Tibial nerve (tissue), 4 donors: ENCODE results near the gene POU6F2.

ENCODE experiments used
- EP300 ChIP-seq, 2 donors: sonication (generic); formaldehyde crosslinking; IDR thresholded peaks; one replicate each; pipeline ENCODE4 v1.6.1; 2017; ENCODE audit warnings: antibody characterized with exemption in 2 of 2, mild to moderate bottlenecking in 1 of 2
- TF ChIP-seq, protein P1 (sequence below), 5 experiments: fragments of 200-600 bp in 3 of 5; fragments of 450-650 bp in 2 of 5; sonication (generic) in 3 of 5; IDR thresholded peaks; one replicate each; pipeline ENCODE4 v1.5.1; 2016 to 2019; ENCODE audit warnings: antibody characterized with exemption in 5 of 5, mild to moderate bottlenecking in 3 of 5, moderate library complexity in 2 of 5

GRCh38 chr7:39128287-39128843, 150.7 kb downstream of the POU6F2 start:
- no peak for TF ChIP-seq EP300 (IDR thresholded peaks at IDR 0.05)
- TF ChIP-seq, protein P1, sequence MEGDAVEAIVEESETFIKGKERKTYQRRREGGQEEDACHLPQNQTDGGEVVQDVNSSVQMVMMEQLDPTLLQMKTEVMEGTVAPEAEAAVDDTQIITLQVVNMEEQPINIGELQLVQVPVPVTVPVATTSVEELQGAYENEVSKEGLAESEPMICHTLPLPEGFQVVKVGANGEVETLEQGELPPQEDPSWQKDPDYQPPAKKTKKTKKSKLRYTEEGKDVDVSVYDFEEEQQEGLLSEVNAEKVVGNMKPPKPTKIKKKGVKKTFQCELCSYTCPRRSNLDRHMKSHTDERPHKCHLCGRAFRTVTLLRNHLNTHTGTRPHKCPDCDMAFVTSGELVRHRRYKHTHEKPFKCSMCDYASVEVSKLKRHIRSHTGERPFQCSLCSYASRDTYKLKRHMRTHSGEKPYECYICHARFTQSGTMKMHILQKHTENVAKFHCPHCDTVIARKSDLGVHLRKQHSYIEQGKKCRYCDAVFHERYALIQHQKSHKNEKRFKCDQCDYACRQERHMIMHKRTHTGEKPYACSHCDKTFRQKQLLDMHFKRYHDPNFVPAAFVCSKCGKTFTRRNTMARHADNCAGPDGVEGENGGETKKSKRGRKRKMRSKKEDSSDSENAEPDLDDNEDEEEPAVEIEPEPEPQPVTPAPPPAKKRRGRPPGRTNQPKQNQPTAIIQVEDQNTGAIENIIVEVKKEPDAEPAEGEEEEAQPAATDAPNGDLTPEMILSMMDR (IDR thresholded peaks at IDR 0.05), result no peak
